Measurements from ENCODE around the gene THUMPD1. TPM values are rescaled to one million over a fixed set of nuclear protein-coding genes. Genes with fewer than 3 reads are reported as not detected.
"Not testable (repeated sequence)": the region's sequence is repeated elsewhere in the genome, so short reads cannot be mapped to it uniquely, and the experiment has no call there.

The THUMPD1 gene
- total RNA-seq, 1 experiment from 2014 or later: 36.0 TPM

DNA sequence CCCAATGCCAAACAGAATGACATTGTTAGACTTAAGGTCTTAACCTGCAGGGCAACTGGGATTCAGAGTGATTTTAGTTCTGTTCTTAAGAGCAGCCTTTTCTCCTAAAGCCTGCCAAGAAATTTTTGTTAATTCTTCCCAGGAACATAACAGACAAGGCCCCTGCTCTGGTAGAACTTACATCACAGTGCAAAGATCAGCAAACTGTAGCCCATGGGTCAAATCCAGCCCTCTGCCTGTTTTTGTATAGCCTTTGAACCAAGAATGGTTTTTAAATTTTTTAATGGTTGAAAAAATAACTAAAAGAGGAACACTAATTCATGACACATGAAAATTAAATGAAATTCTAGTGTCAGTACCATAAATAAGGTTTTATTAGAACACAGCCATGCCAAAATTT is 26.0 kb upstream of the THUMPD1 start:
- 0 out of 2 replicates have a peak, but pooled peaks cover 1% of the 10 kb centered on the region for H3K27me3 ChIP-seq (ENCODE audit: insufficient read depth, low read depth)
- H3K9me3 ChIP-seq (ENCODE audit: insufficient read depth, low read depth): peaks cover 6% of the 10 kb centered on the region; the same call in 1 of the 2 replicates
- POLR2A ChIA-PET (ENCODE audit: unreplicated experiment): interaction anchor here (0.6 kb wide), 1 partner anchor 10 kb away, joined by 4 read pairs; no protein-coding TSS in a partner anchor
- intact Hi-C loops (cut with micrococcal nuclease; ENCODE audit: unreplicated experiment): no loop called here
- CTCF ChIA-PET: no interaction called here
- no peaks in the 10 kb centered on the region for H3K79me2 ChIP-seq (ENCODE audit: low read depth)
- no TSS peak for BruUV-seq (replicated peaks)
- no peak overlapping the region for H3K4me3 ChIP-seq
- no peaks in the 10 kb centered on the region for H4K20me1 ChIP-seq (ENCODE audit: insufficient read depth)
- H3K9me2 ChIP-seq (ENCODE audit: insufficient read depth): no peaks in the 10 kb centered on the region
- H3K36me3 ChIP-seq (ENCODE audit: low read depth): no peaks in the 10 kb centered on the region
- H2AFZ ChIP-seq: no peak overlapping the region
- no peak overlapping the region for H3K4me2 ChIP-seq
- no peak for TF ChIP-seq EZH2 (IDR thresholded peaks at IDR 0.05; ENCODE audit: low read depth)
- TF ChIP-seq, protein P1, sequence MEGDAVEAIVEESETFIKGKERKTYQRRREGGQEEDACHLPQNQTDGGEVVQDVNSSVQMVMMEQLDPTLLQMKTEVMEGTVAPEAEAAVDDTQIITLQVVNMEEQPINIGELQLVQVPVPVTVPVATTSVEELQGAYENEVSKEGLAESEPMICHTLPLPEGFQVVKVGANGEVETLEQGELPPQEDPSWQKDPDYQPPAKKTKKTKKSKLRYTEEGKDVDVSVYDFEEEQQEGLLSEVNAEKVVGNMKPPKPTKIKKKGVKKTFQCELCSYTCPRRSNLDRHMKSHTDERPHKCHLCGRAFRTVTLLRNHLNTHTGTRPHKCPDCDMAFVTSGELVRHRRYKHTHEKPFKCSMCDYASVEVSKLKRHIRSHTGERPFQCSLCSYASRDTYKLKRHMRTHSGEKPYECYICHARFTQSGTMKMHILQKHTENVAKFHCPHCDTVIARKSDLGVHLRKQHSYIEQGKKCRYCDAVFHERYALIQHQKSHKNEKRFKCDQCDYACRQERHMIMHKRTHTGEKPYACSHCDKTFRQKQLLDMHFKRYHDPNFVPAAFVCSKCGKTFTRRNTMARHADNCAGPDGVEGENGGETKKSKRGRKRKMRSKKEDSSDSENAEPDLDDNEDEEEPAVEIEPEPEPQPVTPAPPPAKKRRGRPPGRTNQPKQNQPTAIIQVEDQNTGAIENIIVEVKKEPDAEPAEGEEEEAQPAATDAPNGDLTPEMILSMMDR (conservative IDR thresholded peaks at IDR 0.05): no peak
- no peaks in the 10 kb centered on the region for H3F3A ChIP-seq (ENCODE audit: insufficient read depth, low read depth)
- H3K27ac ChIP-seq: no peak overlapping the region
- no peak for DNase-seq
- peaks cover 4% of the 10 kb centered on the region; the same call in 1 of the 2 replicates for H3K4me1 ChIP-seq (replicated peaks; ENCODE audit: insufficient read depth)

DNA sequence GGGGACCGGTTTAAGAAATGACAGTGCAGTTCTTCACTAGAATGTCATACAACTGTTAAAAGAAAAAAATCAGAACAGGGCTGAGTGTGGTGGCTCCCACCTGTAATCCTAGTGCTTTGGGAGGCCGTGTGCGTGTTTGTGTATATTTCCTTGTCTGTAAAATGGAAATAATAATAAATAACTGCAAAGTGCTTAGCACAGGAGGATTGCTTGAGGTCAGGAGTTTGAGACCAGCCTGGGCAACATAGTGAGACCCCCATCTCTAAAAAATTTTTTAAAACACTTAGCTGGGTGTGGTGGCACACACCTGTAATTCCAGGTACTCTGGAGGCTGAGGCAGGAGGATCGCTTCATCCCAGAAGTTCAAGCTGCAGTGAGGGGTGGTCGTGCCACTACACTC is 24.7 kb upstream of the THUMPD1 start:
- BruUV-seq (replicated peaks): no TSS peak
- H3K4me1 ChIP-seq (replicated peaks; ENCODE audit: insufficient read depth): peaks cover 4% of the 10 kb centered on the region; the same call in 1 of the 2 replicates
- intact Hi-C loops (cut with micrococcal nuclease; ENCODE audit: unreplicated experiment): no loop called here
- CTCF ChIA-PET: no interaction called here
- no peak overlapping the region for H3K27ac ChIP-seq
- H2AFZ ChIP-seq: no peak overlapping the region
- POLR2A ChIA-PET (ENCODE audit: unreplicated experiment): no interaction called here
- no peaks in the 10 kb centered on the region for H3K9me2 ChIP-seq (ENCODE audit: insufficient read depth)
- no peaks in the 10 kb centered on the region for H3F3A ChIP-seq (ENCODE audit: insufficient read depth, low read depth)
- H3K9me3 ChIP-seq (ENCODE audit: insufficient read depth, low read depth): peaks cover 10% of the 10 kb centered on the region; the same call in 1 of the 2 replicates
- H3K4me2 ChIP-seq: no peak overlapping the region
- no peaks in the 10 kb centered on the region for H3K79me2 ChIP-seq (ENCODE audit: low read depth)
- no peaks in the 10 kb centered on the region for H3K36me3 ChIP-seq (ENCODE audit: low read depth)
- peaks cover 14% of the 10 kb centered on the region; the same call in 1 of the 2 replicates for H3K27me3 ChIP-seq (ENCODE audit: insufficient read depth, low read depth)
- TF ChIP-seq, protein P1 (conservative IDR thresholded peaks at IDR 0.05): no peak
- TF ChIP-seq EZH2 (IDR thresholded peaks at IDR 0.05; ENCODE audit: low read depth): no peak
- H4K20me1 ChIP-seq (ENCODE audit: insufficient read depth): no peaks in the 10 kb centered on the region
- no peak for DNase-seq
- no peak overlapping the region for H3K4me3 ChIP-seq

DNA sequence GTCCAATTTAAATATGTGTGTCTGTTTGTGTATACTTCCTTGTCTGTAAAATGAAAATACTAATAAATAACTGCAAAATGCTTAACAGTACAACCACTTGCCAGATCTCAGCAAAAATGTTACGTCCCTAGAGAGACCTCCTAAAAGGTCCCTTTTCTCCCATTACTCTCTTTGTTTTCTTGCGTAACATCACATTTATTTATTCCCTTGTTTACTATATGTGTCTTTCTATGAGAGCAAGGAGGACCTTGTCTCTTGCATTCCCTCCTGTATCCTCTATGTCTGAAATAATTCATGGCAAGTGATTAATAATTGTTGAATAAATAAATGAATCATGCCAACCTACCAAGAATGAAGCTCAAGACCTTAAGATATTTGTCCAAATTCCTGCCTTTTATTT is 24.1 kb upstream of the THUMPD1 start:
- Histone ChIP-seq H3K27me3 (ENCODE audit: insufficient read depth, low read depth) (peaks cover 20% of the 10 kb centered on the region; the same call in 1 of the 2 replicates), H3K36me3 (ENCODE audit: low read depth) (no peaks in the 10 kb centered on the region), H3K79me2 (ENCODE audit: low read depth) (no peaks in the 10 kb centered on the region), H3F3A (ENCODE audit: insufficient read depth, low read depth) (no peaks in the 10 kb centered on the region), H3K4me3 (no peak overlapping the region), H3K27ac (no peak overlapping the region), H4K20me1 (ENCODE audit: insufficient read depth) (no peaks in the 10 kb centered on the region), H3K9me2 (ENCODE audit: insufficient read depth) (no peaks in the 10 kb centered on the region), H3K4me2 (no peak overlapping the region), H2AFZ (no peak overlapping the region), H3K4me1 (replicated peaks; ENCODE audit: insufficient read depth) (peaks cover 4% of the 10 kb centered on the region; the same call in 1 of the 2 replicates), H3K9me3 (ENCODE audit: insufficient read depth, low read depth) (peaks cover 10% of the 10 kb centered on the region; the same call in 1 of the 2 replicates)
- CTCF ChIA-PET: no interaction called here
- no peak for DNase-seq
- TF ChIP-seq, protein P1 (conservative IDR thresholded peaks at IDR 0.05): no peak
- TF ChIP-seq EZH2 (IDR thresholded peaks at IDR 0.05; ENCODE audit: low read depth): no peak
- BruUV-seq (replicated peaks): no TSS peak
- intact Hi-C loops (cut with micrococcal nuclease; ENCODE audit: unreplicated experiment): no loop called here
- POLR2A ChIA-PET (ENCODE audit: unreplicated experiment): no interaction called here

- H3K4me3 ChIP-seq; H3K9me2 ChIP-seq (ENCODE audit: insufficient read depth); H3K9me3 ChIP-seq (ENCODE audit: insufficient read depth, low read depth); DNase-seq; H3K4me1 ChIP-seq (replicated peaks; ENCODE audit: insufficient read depth); CTCF ChIA-PET; H3K27ac ChIP-seq; H3F3A ChIP-seq (ENCODE audit: insufficient read depth, low read depth); H3K36me3 ChIP-seq (ENCODE audit: low read depth); BruUV-seq (replicated peaks); POLR2A ChIA-PET (ENCODE audit: unreplicated experiment); intact Hi-C loops (cut with micrococcal nuclease; ENCODE audit: unreplicated experiment); H4K20me1 ChIP-seq (ENCODE audit: insufficient read depth); H3K79me2 ChIP-seq (ENCODE audit: low read depth): not testable (repeated sequence)
- 0 out of 2 replicates have a peak overlapping the region, but pooled peaks have one; percentile 82 for H2AFZ ChIP-seq
- peak overlapping the region; percentile 65; the same call in 1 of the 2 replicates for H3K4me2 ChIP-seq
- H3K27me3 ChIP-seq (ENCODE audit: insufficient read depth, low read depth): peaks cover 32% of the 10 kb centered on the region
Measured at GRCh38 chr16:20764448-20764847, 22.8 kb upstream of the THUMPD1 start.

Data from PC-9 (cell line).